Neural cell (in vitro differentiated cells): ENCODE measurements around the gene GABRB2. TPM values are rescaled to one million over a fixed set of nuclear protein-coding genes. Genes with fewer than 3 reads are reported as not detected.

ENCODE experiments used
- H2AFZ ChIP-seq: fragments of 200-600, 300-800 bp; sonication (generic), shearing (Covaris generic); 2 replicates; pipeline ENCODE4 v1.6.0; 2014; ENCODE audit warnings: low read depth, mild to moderate bottlenecking, antibody characterized with exemption, low read length, moderate library complexity
- H3F3A ChIP-seq: fragments of 200-600 bp; shearing (Covaris generic); 2 replicates; pipeline ENCODE4 v1.6.1; 2016; ENCODE audit warnings: mild to moderate bottlenecking, moderate library complexity, mixed read lengths, antibody characterized with exemption, low read length; ENCODE audit not compliant: insufficient read depth, poor library complexity, severe bottlenecking
- H3K27ac ChIP-seq: fragments of 200-600, 300-800 bp; sonication (generic), shearing (Covaris generic); 2 replicates; pipeline ENCODE4 v1.5.1; 2014; ENCODE audit warnings: mild to moderate bottlenecking, low read length, moderate library complexity
- H3K27me3 ChIP-seq: fragments of 300-800, 200-600 bp; sonication (generic), shearing (Covaris generic); 2 replicates; pipeline ENCODE4 v1.6.0; 2014; ENCODE audit warnings: mild to moderate bottlenecking, low read depth, low read length, moderate library complexity; ENCODE audit not compliant: insufficient read depth
- H3K36me3 ChIP-seq: fragments of 300-800, 200-600 bp; sonication (generic), shearing (Covaris generic); 2 replicates; pipeline ENCODE4 v1.5.1; 2014; ENCODE audit warnings: mild to moderate bottlenecking, antibody characterized with exemption, low read length, moderate library complexity; ENCODE audit not compliant: insufficient read depth
- H3K4me2 ChIP-seq: fragments of 300-800, 200-600 bp; sonication (generic), shearing (Covaris generic); 2 replicates; pipeline ENCODE4 v1.6.0; 2014; ENCODE audit warnings: mild to moderate bottlenecking, low read length
- H3K4me3 ChIP-seq: fragments of 300-800, 200-600 bp; sonication (generic), shearing (Covaris generic); 2 replicates; pipeline ENCODE4 v1.5.1; 2014; ENCODE audit warnings: mild to moderate bottlenecking, low read length, moderate library complexity
- H3K79me2 ChIP-seq: fragments of 200-600 bp; shearing (Covaris generic); replicated peaks from 2 replicates; pipeline ENCODE4 v1.6.0; 2014; ENCODE audit warnings: mild to moderate bottlenecking, low read length, moderate library complexity; ENCODE audit not compliant: insufficient read depth
- H3K9ac ChIP-seq: fragments of 300-800, 200-600 bp; sonication (generic), shearing (Covaris generic); 2 replicates; pipeline ENCODE4 v1.6.1; 2016; ENCODE audit warnings: mild to moderate bottlenecking, low read length, mixed read lengths
- H3K9me2 ChIP-seq: fragments of 200-600 bp; shearing (Covaris generic); 2 replicates; pipeline ENCODE4 v1.6.1; 2016; ENCODE audit warnings: mild to moderate bottlenecking, low read length, mixed read lengths; ENCODE audit not compliant: insufficient read depth
- H3K9me3 ChIP-seq: fragments of 200-600, 300-800 bp; sonication (generic), shearing (Covaris generic); 2 replicates; pipeline ENCODE4 v1.6.1; 2016; ENCODE audit warnings: mild to moderate bottlenecking, mixed run types, low read length, moderate library complexity, mixed read lengths
- H4K20me1 ChIP-seq: fragments of 200-600 bp; shearing (Covaris generic); 2 replicates; pipeline ENCODE4 v1.6.1; 2016; ENCODE audit warnings: mild to moderate bottlenecking, mixed run types; ENCODE audit not compliant: insufficient read depth
- EP300 ChIP-seq: fragments of 450-650 bp; conservative IDR thresholded peaks from 2 replicates; pipeline ENCODE4 v1.6.1; 2014; ENCODE audit warnings: antibody characterized with exemption, mild to moderate bottlenecking, moderate library complexity; ENCODE audit not compliant: poor library complexity, severe bottlenecking
- EZH2 ChIP-seq: fragments of 200-600, 300-800 bp; shearing (Covaris generic), sonication (generic); IDR thresholded peaks from 2 replicates; pipeline ENCODE4 v1.6.1; 2014; ENCODE audit warnings: antibody characterized with exemption, low read length, borderline replicate concordance, mild to moderate bottlenecking; ENCODE audit not compliant: insufficient read depth, poor library complexity, severe bottlenecking
- MXI1 ChIP-seq: fragments of 450-650 bp; conservative IDR thresholded peaks from 2 replicates; pipeline ENCODE4 v1.6.1; 2014; ENCODE audit warnings: antibody characterized with exemption, mild to moderate bottlenecking; ENCODE audit not compliant: poor library complexity, severe bottlenecking
- POLR2AphosphoS5 ChIP-seq: IDR thresholded peaks from 2 replicates; pipeline ENCODE4 v1.6.1; 2012
- RAD21 ChIP-seq: fragments of 450-650 bp; conservative IDR thresholded peaks from 2 replicates; pipeline ENCODE4 v1.6.1; 2014; ENCODE audit warnings: antibody characterized with exemption, mild to moderate bottlenecking, moderate library complexity
- SMC3 ChIP-seq: fragments of 450-650 bp; conservative IDR thresholded peaks from 2 replicates; pipeline ENCODE4 v1.6.1; 2014; ENCODE audit warnings: antibody characterized with exemption, mild to moderate bottlenecking, moderate library complexity; ENCODE audit not compliant: poor library complexity
- TAF1 ChIP-seq: IDR thresholded peaks from 2 replicates; pipeline ENCODE4 v1.6.1; 2012; ENCODE audit warnings: low read depth
- polyA plus RNA-seq: library from polyadenylated mRNA; depleted of rRNA; stranded (reverse); fragments of >200 nt; gene quantifications from 2 replicates; pipeline ENCODE4 v1.2.3, GENCODE V29; 2014
- TF ChIP-seq, protein P1 (sequence below): fragments of 450-650 bp; IDR thresholded peaks from 2 replicates; pipeline ENCODE4 v1.5.1; 2014; ENCODE audit warnings: antibody characterized with exemption, mild to moderate bottlenecking, moderate library complexity; ENCODE audit not compliant: poor library complexity, severe bottlenecking
- TF ChIP-seq, protein P2 (sequence below): IDR thresholded peaks from 2 replicates; pipeline ENCODE4 v1.6.1; 2012; ENCODE audit warnings: borderline replicate concordance

The GABRB2 gene
- polyA plus RNA-seq, 1 donor from 2014 or later, result 106 TPM

DNA sequence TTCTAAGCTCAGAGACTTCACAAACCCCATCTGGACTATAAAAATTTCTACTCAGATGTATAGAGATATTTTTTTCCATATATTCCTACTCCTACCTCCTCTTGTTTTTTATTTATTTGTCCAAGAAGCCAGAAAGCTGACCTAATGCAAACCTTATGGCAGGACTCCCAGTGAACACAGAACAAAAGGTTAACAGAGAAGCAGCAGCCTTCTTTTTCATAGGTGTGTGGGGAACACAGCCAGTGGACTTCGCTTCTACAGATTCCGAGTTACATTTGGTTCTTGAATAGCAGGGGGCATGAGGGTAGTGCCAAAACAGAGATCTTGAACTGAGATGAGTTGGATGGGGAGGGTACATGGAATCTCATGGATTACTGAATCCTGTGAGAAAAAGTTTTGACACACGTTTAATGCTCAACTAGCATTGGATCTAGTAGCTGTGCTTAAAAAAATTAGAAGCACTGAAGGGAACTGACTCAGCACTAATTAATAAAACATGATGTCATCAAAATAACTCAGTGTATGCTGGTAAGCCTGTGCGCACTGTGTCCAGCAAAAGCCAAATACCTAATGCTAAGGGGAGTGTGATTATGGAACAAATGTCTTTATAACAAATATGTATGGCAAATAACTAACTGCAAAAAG lies 240.1 kb downstream of the GABRB2 start:
- H3K9me3 ChIP-seq, result no peaks in the 10 kb centered on the region
- no peak overlapping the region for H3K27ac ChIP-seq
- TF ChIP-seq, protein P1, sequence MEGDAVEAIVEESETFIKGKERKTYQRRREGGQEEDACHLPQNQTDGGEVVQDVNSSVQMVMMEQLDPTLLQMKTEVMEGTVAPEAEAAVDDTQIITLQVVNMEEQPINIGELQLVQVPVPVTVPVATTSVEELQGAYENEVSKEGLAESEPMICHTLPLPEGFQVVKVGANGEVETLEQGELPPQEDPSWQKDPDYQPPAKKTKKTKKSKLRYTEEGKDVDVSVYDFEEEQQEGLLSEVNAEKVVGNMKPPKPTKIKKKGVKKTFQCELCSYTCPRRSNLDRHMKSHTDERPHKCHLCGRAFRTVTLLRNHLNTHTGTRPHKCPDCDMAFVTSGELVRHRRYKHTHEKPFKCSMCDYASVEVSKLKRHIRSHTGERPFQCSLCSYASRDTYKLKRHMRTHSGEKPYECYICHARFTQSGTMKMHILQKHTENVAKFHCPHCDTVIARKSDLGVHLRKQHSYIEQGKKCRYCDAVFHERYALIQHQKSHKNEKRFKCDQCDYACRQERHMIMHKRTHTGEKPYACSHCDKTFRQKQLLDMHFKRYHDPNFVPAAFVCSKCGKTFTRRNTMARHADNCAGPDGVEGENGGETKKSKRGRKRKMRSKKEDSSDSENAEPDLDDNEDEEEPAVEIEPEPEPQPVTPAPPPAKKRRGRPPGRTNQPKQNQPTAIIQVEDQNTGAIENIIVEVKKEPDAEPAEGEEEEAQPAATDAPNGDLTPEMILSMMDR, result no peak
- TF ChIP-seq EZH2 (no peak), SMC3 (no peak), EP300 (no peak), POLR2AphosphoS5 (no peak), RAD21 (no peak), TAF1 (no peak), MXI1 (no peak)
- TF ChIP-seq, protein P2, sequence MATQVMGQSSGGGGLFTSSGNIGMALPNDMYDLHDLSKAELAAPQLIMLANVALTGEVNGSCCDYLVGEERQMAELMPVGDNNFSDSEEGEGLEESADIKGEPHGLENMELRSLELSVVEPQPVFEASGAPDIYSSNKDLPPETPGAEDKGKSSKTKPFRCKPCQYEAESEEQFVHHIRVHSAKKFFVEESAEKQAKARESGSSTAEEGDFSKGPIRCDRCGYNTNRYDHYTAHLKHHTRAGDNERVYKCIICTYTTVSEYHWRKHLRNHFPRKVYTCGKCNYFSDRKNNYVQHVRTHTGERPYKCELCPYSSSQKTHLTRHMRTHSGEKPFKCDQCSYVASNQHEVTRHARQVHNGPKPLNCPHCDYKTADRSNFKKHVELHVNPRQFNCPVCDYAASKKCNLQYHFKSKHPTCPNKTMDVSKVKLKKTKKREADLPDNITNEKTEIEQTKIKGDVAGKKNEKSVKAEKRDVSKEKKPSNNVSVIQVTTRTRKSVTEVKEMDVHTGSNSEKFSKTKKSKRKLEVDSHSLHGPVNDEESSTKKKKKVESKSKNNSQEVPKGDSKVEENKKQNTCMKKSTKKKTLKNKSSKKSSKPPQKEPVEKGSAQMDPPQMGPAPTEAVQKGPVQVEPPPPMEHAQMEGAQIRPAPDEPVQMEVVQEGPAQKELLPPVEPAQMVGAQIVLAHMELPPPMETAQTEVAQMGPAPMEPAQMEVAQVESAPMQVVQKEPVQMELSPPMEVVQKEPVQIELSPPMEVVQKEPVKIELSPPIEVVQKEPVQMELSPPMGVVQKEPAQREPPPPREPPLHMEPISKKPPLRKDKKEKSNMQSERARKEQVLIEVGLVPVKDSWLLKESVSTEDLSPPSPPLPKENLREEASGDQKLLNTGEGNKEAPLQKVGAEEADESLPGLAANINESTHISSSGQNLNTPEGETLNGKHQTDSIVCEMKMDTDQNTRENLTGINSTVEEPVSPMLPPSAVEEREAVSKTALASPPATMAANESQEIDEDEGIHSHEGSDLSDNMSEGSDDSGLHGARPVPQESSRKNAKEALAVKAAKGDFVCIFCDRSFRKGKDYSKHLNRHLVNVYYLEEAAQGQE, result no peak
- no peaks in the 10 kb centered on the region for H3K79me2 ChIP-seq
- H3K27me3 ChIP-seq, result no peaks in the 10 kb centered on the region
- H3K9ac ChIP-seq, result no peak overlapping the region
- no peaks in the 10 kb centered on the region for H3F3A ChIP-seq
- H3K4me2 ChIP-seq, result no peak overlapping the region
- no peaks in the 10 kb centered on the region for H3K36me3 ChIP-seq
- H3K4me3 ChIP-seq, result no peak overlapping the region
- H2AFZ ChIP-seq, result no peak overlapping the region
- no peaks in the 10 kb centered on the region for H3K9me2 ChIP-seq
- H4K20me1 ChIP-seq, result no peaks in the 10 kb centered on the region

- Histone ChIP-seq H3K36me3 (no peaks in the 10 kb centered on the region), H3K4me2 (no peak overlapping the region), H3K27me3 (no peaks in the 10 kb centered on the region), H4K20me1 (no peaks in the 10 kb centered on the region), H3F3A (no peaks in the 10 kb centered on the region), H2AFZ (no peak overlapping the region), H3K4me3 (no peak overlapping the region), H3K27ac (no peak overlapping the region), H3K79me2 (no peaks in the 10 kb centered on the region), H3K9me3 (no peaks in the 10 kb centered on the region), H3K9me2 (no peaks in the 10 kb centered on the region), H3K9ac (no peak overlapping the region)
- TF ChIP-seq RAD21, result no peak
- TF ChIP-seq, protein P1, result no peak
- TF ChIP-seq, protein P2, result no peak
- TF ChIP-seq SMC3, result no peak
- TF ChIP-seq POLR2AphosphoS5, result no peak
- TF ChIP-seq TAF1, result no peak
- no peak for TF ChIP-seq EP300
- no peak for TF ChIP-seq MXI1
- TF ChIP-seq EZH2, result no peak
Observed at GRCh38 chr5:161305601-161306000, 240.9 kb downstream of the GABRB2 start.
